Measurements from ENCODE around the gene BCAR1. TPM values are rescaled to one million over a fixed set of nuclear protein-coding genes. Genes with fewer than 3 reads are reported as not detected.
"Not testable (repeated sequence)": the region's sequence is repeated elsewhere in the genome, so short reads cannot be mapped to it uniquely, and the experiment has no call there.

BCAR1 gene
- total RNA-seq, 2 experiments from 2014 or later = not detected

DNA sequence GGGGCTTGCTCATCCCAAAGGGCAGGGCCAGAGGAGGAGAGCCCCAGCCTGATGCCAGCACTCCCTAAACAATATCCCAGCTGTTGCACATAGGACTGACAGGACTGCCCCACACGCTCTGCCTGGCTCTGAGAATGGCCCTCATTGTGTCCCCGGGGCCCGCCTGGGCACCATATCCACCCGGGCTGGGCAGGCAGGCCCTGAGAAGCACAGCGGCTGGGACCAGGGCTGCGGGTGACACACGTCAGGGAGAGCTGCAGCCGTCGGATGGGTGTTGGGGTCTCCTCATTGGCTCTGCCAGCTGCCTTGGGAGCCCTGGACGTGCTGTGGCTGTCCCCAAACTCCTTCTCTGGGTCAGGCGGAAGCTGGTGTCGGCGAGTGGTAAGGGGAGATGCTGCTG lies 4.2 kb downstream of the BCAR1 start:
- H3K27ac Mint-ChIP-seq = no peak overlapping the region
- CTCF ChIA-PET = interaction anchor here (1.4 kb wide), 1 partner anchor 14 kb away, joined by 3 read pairs; no protein-coding TSS in a partner anchor

DNA sequence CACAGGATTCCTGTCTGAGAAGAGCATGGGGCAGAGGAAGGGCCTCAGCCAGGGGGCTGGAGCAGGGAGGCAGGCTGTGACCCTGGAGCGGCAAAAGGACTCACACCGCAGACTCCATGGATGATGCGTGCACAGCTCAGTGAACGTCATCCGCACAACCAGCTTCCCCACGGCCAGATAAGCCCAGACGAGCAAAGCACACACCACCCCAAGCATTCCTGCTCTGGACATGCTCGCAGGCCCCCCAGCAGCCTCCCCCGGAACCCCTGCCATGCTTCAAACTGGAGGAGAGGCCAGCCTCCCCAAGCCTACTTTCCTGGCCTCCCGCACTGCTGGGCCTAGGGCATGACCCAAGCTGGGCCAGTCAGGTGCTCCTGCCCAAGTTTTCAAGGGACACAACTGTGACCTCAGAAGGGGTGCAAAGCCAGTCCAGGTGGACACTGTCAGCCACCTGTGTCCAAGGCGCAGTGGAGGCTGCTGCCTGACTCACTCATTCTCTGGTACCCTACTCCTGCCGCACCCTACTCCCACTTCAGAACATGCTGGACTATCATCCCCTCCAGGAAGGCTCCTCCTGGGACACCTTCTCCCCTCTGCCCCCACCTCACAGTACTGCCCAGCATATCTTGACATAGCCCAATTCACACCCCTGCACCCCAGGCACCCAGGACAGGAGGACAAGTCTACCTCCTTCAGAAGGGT lies 4.8 kb downstream of the BCAR1 start:
- no peak for DNase-seq
- Mint-ChIP-seq H3K4me1 (no peaks in the 10 kb centered on the region), H3K36me3 (ENCODE audit: low read depth) (no peaks in the 10 kb centered on the region), H3K27ac (no peak overlapping the region), H3K4me3 (no peak overlapping the region), H3K9me3 (no peaks in the 10 kb centered on the region), H3K27me3 (peaks cover 25% of the 10 kb centered on the region)
- ChIA-PET POLR2A (no interaction called here), CTCF (interaction anchor here (0.6 to 1.4 kb wide), 3 partner anchors 10 to 70 kb away, joined by 3 to 5 read pairs (median 4); no protein-coding TSS in a partner anchor)

More for the DNA sequence above, 4.2 kb downstream of the BCAR1 start:
- Mint-ChIP-seq H3K4me3 (no peak overlapping the region), H3K27me3 (peaks cover 31% of the 10 kb centered on the region), H3K4me1 (peaks cover 3% of the 10 kb centered on the region), H3K36me3 (ENCODE audit: low read depth) (no peaks in the 10 kb centered on the region), H3K9me3 (no peaks in the 10 kb centered on the region)
- no peak for DNase-seq
- POLR2A ChIA-PET = no interaction called here

DNA sequence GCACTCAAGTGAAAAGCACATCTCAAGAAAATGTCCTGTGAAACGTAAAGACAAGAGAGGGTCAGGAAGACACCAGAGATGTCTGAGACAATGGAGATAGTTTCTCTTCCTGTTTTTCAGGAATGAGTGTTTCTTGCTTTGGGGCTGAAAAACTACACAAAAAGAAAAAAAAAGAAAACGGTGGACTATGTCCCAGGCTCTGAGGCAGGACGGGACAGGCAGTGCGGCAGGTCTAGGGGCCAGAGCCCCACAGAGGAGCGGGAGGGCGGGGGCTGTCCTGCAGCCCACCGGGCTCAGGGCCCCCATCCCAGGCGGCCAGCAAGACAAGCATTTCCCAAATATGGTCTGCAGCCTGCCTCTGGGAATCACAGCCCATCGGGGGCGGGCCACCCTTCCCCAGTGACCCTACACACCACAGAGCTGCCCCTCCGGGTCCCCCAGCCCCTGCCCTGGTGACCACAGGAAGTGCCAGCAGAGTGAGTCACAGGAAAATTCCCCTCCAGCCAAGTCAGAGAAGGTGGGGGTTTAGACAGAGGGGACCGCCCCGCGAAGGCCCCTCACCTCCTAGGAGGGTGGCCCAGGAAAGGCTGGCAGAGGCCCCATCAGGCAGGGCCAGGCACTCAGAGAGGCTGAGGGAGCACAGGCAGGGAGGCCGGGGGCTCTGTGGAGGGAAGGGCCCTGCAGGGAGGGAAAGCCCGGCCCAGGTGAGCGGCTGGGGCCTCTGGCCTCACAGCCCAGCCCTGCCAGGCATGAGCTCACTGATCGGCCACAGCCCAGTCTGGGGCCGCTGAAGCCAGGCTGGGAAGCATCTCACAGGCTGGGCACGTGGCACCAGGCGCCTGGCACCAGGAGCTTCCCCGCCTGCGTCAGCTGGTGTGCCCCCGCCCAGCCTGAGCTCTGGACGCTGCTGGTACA lies 6.3 kb downstream of the BCAR1 start:
- Mint-ChIP-seq H3K36me3 (ENCODE audit: low read depth) (no peaks in the 10 kb centered on the region), H3K4me3 (no peak overlapping the region), H3K9me3 (no peaks in the 10 kb centered on the region), H3K27me3 (peaks cover 20% of the 10 kb centered on the region), H3K27ac (no peak overlapping the region), H3K4me1 (no peaks in the 10 kb centered on the region)
- DNase-seq = no peak
- ChIA-PET CTCF (interaction anchor here (1.6 kb wide), 1 partner anchor 12 kb away, joined by 3 read pairs; no protein-coding TSS in a partner anchor), POLR2A (no interaction called here)

DNA sequence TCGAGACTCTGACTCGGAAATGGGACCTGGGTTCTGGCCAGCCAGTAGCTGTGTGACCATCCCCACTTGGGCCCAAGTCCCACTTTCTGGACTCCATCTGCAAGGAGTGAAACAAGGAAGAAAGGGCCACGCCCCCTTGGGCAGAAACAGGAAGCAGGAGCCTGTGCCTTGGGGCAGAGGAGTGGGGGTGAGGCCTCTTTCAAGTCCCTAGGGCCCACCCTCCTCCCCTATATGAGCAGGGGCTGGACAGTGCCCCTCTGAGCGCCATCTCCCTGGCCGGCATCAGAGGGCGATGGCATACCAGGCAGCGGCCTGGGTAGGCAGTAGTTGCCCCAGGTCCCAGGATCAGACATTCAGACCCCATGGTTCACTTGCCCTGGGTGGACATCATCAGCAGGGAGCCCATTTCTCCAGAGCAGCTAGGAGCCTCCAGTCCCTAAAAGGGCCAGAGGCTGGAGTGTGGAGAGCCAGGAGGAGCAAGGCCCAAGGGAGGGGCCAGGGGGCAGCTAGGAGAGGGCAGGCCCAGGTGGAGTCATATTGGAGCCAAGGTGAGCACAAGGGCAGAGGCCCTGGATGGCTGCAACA lies 7.1 kb downstream of the BCAR1 start:
- ChIA-PET POLR2A (no interaction called here), CTCF (interaction anchor here (1.6 kb wide), 1 partner anchor 11 kb away, joined by 3 read pairs; no protein-coding TSS in a partner anchor)
- no peak for DNase-seq
- Mint-ChIP-seq H3K4me1 (no peaks in the 10 kb centered on the region), H3K27ac (no peak overlapping the region), H3K9me3 (no peaks in the 10 kb centered on the region), H3K4me3 (no peak overlapping the region), H3K36me3 (ENCODE audit: low read depth) (no peaks in the 10 kb centered on the region), H3K27me3 (peaks cover 13% of the 10 kb centered on the region)

DNA sequence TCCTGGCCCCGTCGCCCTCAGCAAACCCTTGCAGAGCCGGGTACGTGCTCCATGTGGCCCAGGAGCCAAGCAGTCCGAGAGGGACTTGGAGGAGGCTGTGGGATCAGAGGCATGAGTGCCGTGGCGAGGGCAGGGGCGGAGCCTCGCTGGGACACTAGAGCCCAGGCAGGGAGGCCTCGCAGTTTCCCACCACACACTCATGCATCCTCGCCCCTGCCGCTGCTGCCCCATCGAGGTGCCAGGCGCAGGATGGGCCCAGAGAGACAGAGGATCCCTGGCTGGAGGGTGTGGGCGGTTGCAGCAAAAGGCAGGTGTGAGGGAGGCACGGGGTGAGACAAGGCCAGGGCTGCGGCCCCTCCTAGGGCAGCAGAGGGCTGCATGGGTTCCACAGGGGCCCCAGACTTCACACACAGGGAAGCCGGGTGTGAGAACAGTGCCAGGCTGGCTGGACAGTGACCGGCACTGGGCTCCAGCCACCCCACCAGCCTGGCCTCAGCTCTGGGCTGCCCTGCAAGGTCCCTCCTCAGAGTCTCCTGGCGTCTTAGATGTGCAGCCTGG lies 7.7 kb downstream of the BCAR1 start:
- POLR2A ChIA-PET = no interaction called here
- peaks cover 9% of the 10 kb centered on the region for H3K27me3 Mint-ChIP-seq
- no peaks in the 10 kb centered on the region for H3K9me3 Mint-ChIP-seq
- DNase-seq = no peak
- no peak overlapping the region for H3K4me3 Mint-ChIP-seq
- no peaks in the 10 kb centered on the region for H3K36me3 Mint-ChIP-seq (ENCODE audit: low read depth)
- H3K4me1 Mint-ChIP-seq = no peaks in the 10 kb centered on the region
- no peak overlapping the region for H3K27ac Mint-ChIP-seq
- CTCF ChIA-PET = interaction anchor here (1.6 kb wide), 1 partner anchor 10 kb away, joined by 3 read pairs; no protein-coding TSS in a partner anchor

DNA sequence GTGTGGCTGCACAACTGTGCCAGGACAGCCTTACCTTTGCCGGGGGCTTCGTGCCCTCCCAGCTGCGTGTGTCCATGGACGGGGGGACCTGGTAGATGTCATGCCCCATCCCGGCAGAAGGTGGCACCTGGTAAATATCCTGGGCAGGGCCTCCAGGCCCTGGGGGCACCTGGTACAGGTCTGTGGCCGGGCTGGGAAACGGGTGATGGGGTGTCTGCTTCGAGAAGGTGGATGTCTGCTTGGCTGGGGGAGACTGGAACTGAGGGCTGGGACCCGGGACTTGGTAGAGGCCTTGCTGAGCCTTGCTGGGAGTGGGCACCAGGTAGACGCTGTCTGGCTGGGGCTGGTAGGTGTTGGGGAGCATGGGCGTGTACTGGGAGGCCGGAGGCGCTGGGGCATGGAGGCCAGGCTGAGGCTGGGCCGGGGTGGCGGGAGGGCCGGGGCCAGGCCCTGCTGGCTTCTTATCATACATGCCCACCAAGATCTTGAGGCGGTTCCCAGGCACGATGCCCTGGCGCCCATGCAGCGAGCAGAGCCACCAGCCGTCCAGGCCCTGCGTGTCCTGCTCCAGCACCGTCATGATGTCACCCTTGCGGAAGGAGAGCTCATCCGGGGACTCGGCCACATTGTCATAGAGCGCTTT lies 8.9 kb downstream of the BCAR1 start:
- H3K9me3 Mint-ChIP-seq; DNase-seq; H3K4me3 Mint-ChIP-seq; H3K27ac Mint-ChIP-seq; H3K4me1 Mint-ChIP-seq; CTCF ChIA-PET; H3K27me3 Mint-ChIP-seq; POLR2A ChIA-PET; H3K36me3 Mint-ChIP-seq (ENCODE audit: low read depth): not testable (repeated sequence)

DNA sequence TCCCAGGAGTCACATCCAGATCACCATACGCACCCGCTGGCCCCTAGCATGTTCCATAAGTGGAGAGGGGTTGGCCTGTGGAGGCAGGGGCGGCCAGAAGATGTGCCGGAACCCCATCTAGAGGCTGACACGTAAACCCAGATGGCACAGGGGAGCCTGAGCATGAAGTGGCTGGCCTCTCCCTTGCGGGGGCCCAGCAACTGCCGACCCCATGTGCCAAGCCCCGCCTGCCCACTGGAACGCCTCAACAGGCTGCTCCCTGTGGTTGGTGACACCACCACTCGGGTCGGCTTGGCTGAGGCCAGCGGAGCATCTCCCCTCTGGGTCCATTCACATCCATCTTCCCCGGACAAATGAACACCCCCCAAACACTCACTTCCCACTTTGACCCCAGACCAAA lies 9.5 kb downstream of the BCAR1 start:
- H3K27me3 Mint-ChIP-seq = peaks cover 2% of the 10 kb centered on the region
- no peak overlapping the region for H3K4me3 Mint-ChIP-seq
- no peaks in the 10 kb centered on the region for H3K36me3 Mint-ChIP-seq (ENCODE audit: low read depth)
- no peaks in the 10 kb centered on the region for H3K9me3 Mint-ChIP-seq
- no peaks in the 10 kb centered on the region for H3K4me1 Mint-ChIP-seq
- H3K27ac Mint-ChIP-seq = no peak overlapping the region
- POLR2A ChIA-PET = no interaction called here
- CTCF ChIA-PET = no interaction called here
- no peak for DNase-seq

DNA sequence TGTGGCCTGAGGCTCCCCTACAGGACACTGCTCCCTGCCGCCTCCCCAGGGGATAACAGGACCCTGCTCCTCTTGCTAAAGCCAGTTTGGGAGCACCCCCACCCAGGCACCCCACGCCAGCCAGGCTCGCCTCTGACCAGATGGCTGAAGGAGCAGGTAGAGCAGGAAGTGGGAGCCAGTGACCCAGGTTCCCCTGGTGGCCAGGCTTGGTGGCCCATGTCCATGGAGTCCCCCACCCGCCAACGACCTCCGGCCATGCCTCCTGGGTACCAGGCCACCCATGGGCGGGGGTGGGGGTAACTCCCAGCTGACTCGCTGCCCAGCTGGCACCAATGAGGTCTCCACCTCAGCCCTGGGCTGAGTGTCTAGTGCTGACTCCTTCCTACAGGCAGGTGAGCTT lies 10.0 kb downstream of the BCAR1 start:
- Mint-ChIP-seq H3K4me1 (no peaks in the 10 kb centered on the region), H3K36me3 (ENCODE audit: low read depth) (no peaks in the 10 kb centered on the region), H3K4me3 (no peak overlapping the region), H3K9me3 (no peaks in the 10 kb centered on the region), H3K27me3 (no peaks in the 10 kb centered on the region), H3K27ac (no peak overlapping the region)
- ChIA-PET POLR2A (no interaction called here), CTCF (no interaction called here)
- no peak for DNase-seq

DNA sequence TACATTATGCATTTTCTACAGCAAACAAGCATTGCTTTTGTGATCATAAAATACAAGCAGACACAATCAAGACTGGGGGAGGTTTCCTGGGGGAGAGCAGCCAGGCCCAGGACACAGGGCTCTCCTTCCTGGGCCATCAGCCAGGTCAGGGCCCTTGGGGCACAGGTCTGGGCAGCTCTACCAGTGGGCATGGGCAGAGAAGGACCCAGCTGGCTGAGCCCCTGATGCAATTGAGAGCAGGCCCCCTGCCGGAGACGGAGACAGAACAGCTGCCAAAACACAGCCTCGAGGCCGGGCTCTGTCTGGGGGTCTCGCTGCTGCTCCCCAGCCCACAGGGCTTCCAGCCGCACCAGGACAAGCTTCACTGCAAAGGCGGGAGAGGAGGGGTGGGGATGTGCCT lies 10.8 kb downstream of the BCAR1 start:
- POLR2A ChIA-PET; H3K27ac Mint-ChIP-seq; DNase-seq; H3K36me3 Mint-ChIP-seq (ENCODE audit: low read depth); CTCF ChIA-PET; H3K27me3 Mint-ChIP-seq; H3K4me1 Mint-ChIP-seq; H3K9me3 Mint-ChIP-seq; H3K4me3 Mint-ChIP-seq: not testable (repeated sequence)

DNA sequence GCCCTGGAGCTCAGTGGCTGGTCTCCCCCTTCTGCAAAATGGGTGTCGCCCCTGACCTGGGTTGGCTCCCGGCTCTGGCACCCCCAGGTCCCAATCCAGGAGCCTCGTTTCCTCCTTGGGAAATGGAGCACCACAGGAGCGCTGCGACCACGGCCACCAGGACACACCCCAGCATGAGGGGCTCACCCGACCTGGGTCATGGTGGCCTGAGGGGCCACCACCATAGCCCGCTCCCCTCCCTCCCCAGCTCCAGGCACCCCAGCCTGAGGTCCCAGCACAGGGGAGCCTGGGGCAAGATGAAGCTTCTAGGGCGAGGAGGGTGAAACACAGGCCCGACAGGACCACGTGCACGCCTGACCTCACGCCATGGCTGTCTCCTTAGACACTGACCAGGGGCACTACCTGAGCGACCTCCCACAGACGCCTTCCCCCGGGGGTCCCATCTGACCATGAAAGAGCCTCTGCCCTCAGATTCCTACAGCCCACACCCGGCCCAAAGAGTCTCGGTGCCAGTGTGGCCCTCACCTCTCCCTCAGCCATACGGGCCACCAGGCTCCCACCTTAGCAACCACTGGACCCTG lies 11.8 kb downstream of the BCAR1 start:
- Mint-ChIP-seq H3K36me3 (ENCODE audit: low read depth) (no peaks in the 10 kb centered on the region), H3K4me3 (no peak overlapping the region), H3K27ac (no peak overlapping the region), H3K9me3 (no peaks in the 10 kb centered on the region), H3K27me3 (no peaks in the 10 kb centered on the region), H3K4me1 (no peaks in the 10 kb centered on the region)
- CTCF ChIA-PET = no interaction called here
- DNase-seq = no peak
- POLR2A ChIA-PET = no interaction called here

DNA sequence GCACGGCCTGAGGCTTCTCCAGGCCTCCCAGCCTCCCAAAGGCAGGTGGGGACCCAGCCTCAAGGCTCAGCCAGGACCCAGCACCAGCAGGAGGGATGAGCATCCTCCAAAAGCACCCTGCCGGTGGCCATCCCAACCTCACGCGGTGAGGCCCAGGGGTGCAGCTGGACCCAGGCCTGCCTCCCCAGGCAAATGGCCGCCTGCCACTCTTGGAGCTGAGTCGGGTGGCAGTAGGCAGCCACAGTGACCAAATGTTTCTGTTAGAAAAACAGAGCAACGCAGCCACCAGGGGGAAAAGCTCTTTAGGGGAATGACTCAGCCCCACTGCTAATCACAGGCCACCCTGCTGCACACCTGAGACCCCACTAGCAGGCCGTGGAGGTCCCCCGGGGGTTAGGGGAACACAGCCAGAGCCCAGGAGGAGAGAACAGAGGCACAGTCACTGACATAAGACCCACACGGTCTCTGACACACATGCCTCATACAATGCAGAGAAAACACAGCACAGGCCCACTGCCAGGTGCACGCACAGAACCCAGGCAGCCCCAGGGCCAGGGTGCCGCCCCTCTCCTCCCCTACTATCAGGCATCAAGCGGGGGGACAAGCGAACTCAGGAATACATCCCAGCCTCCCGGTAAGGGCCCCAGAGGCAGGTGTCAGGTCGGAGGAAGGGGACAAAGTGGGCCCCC lies 12.4 kb downstream of the BCAR1 start:
- ChIA-PET CTCF (no interaction called here), POLR2A (no interaction called here)
- DNase-seq = no peak
- H3K27me3 Mint-ChIP-seq = no peaks in the 10 kb centered on the region
- H3K4me1 Mint-ChIP-seq = no peaks in the 10 kb centered on the region
- no peaks in the 10 kb centered on the region for H3K9me3 Mint-ChIP-seq
- no peak overlapping the region for H3K4me3 Mint-ChIP-seq
- no peaks in the 10 kb centered on the region for H3K36me3 Mint-ChIP-seq (ENCODE audit: low read depth)
- no peak overlapping the region for H3K27ac Mint-ChIP-seq

DNA sequence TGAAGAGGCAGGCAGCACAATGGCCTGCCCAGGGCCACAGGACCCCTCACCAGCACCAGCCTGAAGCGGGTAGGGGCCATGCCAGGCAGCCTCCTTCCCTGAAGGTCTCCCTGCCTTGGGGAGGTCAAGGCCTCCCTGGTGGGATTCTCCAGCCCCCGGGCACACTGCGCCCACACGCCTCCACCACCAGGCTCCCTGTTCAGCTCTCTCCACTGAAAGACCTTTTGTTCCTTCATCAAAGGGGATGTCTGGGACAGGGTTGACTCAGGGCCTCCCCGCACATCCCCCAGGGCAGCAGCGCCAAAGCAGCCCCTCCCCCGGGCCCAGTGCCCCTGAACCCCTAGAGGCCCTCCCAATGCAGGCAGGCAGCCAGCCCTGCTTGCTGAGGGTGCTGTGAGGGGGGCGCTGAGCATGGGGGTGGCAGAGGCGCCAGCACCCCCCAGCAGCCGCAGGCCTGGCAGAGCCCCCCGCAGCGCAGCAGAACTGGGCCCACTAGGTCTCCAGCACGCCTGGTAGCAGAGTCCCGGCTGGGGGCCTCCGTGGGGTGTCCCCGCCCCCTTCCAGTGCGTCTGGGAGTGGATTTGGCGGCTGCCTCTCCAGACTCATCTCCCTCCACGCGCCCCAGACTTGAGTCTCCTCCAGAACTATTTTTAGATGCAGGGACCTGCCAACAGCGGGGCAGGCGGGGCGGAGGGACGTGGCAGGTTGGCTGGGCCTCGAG lies 13.1 kb downstream of the BCAR1 start:
- no peaks in the 10 kb centered on the region for H3K36me3 Mint-ChIP-seq (ENCODE audit: low read depth)
- no peaks in the 10 kb centered on the region for H3K27me3 Mint-ChIP-seq
- CTCF ChIA-PET = no interaction called here
- DNase-seq = no peak
- H3K27ac Mint-ChIP-seq = no peak overlapping the region
- no peak overlapping the region for H3K4me3 Mint-ChIP-seq
- H3K9me3 Mint-ChIP-seq = no peaks in the 10 kb centered on the region
- no peaks in the 10 kb centered on the region for H3K4me1 Mint-ChIP-seq
- POLR2A ChIA-PET = no interaction called here
